ENCODE data around the gene GFM2.
"Not testable (repeated sequence)": the region's sequence is repeated elsewhere in the genome, so short reads cannot be mapped to it uniquely, and the experiment has no call there.

Gene GFM2

DNA sequence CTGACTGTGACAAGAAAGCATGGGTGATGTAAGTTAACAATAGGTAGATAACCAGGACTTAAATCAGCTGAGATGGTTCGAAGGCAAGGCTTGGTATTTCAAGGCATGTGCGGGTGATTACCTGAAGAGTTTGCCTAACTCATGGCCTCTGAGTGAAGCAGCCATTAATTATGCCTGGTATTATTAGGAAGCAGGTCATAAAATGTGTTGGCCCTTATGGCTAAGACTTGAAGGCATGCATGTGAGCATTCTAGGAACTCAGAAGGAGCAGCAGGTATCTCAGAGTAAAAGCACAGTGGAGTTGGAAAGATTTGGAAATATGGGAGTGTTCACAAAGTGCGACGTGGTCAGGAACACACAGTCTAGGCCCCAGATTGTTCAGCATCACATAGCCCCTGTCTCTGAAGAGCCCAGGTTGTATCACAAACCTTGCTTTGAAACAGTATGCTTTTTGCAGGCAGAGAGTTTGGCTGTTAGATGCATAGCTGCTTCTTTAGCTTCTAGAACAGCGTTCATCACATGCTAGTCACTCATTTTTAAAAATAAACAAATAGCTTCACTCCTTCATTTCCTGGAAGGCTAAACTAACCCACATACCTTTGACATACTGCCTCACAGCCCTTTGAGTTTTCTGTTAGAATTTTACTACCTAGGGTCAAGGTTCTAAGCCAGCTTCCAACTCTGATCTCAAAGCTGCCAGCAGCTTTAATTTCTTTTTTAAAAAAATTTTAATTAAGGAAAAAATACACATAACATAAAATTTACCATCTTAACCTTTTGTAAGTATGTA, 79.8 kb downstream of the GFM2 start:
- no peak for DNase-seq

DNA sequence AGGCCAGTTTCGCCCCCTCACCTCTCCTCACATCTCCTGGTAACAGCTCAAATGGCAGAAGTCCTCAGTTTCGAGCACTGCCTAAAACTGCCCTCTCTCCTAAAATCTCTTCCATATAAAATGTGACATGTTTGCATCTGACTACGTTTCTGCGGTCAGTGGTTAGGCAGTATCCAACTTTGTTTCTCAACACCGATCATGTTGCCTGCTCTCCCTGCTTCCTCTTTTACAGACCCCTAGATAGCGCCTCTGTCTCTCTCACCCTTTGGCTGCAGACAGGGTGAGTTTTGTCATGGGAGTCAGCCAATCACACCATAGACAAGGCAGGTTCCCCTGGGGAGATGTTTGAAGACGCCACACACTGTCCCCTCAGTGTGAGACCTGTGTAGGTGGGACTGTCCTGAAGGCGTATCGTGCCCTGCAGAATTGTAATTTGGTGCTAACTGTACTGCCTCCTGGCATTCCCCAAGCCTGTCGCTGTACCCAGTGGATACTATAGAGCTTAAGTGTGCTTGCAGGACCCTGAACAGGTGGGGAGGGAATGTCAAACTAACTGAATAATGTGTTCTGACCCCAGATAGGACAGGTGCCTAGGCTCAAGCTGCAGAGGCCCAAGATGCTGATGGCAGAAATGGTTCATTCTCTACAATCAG, 80.8 kb downstream of the GFM2 start:
- DNase-seq = peak; percentile 24

DNA sequence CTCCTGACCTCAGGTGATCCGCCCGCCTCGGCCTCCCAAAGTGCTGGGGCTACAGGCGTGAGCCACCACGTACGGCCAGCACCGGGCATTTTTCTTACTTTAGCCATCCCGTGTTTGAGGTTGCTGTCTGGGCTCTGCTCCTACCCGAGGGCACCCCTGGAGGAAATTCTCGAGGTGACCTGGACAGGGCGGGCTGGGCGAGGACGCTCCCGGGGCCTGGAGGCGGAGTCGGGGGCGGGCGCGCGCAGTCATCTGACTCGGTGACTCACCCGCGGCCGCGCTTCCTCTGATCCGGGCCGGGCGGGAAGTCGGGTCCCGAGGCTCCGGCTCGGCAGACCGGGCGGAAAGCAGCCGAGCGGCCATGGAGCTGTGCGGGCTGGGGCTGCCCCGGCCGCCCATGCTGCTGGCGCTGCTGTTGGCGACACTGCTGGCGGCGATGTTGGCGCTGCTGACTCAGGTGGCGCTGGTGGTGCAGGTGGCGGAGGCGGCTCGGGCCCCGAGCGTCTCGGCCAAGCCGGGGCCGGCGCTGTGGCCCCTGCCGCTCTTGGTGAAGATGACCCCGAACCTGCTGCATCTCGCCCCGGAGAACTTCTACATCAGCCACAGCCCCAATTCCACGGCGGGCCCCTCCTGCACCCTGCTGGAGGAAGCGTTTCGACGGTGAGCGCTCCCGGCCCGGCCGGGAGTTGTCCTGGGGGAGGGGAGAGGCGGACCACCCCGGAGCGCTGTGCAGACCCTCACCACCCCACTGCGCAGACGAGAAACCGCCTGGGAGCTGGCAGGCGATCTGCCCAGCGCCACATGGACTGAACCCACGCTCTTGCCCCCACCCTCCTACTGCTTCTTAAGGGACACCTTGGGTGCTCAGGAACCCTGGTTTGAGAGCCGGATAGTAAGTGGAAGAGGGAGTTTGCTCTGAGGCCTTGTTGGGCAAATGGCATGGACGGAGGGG, 81.7 kb downstream of the GFM2 start, which contains the start of gene HEXB:
Gene HEXB, plus strand, starts transcription at position 334 of the 952 bp plus-strand sequence. Its CDS starts 28 bp downstream, at position 362.
- peak; percentile 84 for DNase-seq

DNA sequence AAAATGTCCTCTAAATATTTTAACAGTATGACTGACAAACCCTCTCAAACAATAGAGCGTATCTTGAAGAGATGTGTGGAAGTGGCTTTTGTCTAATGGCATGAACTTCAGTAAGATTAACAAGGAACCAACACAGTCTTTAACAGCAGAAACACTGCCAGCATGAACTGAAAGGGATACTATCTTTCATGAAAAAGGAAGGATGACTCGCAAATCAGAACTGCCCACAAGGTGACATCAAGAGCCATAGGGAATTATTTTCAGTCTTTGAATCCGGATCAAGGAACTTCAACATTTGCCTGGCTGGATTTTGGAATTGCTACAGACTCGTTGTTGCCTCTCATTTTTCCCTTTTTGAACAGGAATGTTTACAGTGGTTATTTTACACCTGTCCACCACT, 87.0 kb downstream of the GFM2 start:
- DNase-seq = no peak

DNA sequence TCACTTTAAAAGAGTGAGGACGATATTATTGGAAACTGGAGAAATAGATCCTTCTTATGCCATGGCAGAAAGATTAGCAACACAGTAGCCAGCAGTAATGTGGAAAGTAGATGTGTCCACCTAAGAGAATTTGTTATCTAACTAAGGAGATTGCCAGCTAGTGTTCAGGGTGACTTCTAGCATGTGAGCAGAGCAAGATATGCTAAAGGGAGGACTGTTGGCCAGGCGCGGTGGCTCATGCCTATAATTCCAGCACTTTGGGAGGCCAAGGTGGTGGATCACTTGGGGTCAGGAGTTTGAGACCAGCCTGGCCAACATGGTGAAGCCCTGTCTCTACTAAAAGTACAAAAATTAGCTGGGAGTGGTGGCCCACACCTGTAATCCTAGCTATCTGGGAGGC, 87.6 kb downstream of the GFM2 start:
- not testable (repeated sequence) for DNase-seq

DNA sequence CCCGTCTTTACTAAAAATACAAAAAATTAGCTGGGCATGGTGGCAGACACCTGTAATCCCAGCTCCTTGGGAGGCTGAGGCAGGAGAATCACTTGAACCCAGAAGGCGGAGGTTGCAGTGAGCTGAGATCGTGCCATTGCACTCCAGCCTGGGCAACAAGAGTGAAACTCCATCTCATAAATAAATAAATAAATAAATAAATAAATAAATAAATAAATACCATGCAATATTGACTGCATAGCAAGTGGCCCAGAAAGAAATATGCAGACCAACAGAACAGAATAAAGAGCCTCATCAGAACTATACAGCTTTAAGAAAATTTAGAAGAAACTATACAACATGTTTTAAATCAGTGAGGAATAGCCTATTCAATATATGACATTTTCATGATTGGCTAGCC, 88.8 kb downstream of the GFM2 start:
- DNase-seq = not testable (repeated sequence)

DNA sequence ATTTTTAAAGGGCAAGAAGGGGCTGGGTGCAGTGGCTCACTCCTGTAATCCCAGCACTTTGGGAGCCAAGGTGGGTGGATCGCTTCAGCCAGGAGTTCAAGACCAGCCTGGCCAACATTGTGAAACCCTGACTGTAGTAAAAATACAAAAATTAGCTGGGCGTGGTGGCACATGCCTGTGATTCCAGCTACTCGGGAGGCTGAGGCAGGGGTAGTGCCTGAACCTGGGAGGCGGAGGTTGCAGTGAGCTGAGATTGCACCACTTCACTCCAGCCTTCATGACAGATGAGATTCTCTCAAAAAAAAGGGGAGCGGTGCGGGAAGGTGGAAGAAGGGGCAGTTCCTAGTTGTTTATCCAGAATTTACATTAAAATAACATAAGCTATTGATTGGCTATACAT, 90.5 kb downstream of the GFM2 start:
- DNase-seq = not testable (repeated sequence)

DNA sequence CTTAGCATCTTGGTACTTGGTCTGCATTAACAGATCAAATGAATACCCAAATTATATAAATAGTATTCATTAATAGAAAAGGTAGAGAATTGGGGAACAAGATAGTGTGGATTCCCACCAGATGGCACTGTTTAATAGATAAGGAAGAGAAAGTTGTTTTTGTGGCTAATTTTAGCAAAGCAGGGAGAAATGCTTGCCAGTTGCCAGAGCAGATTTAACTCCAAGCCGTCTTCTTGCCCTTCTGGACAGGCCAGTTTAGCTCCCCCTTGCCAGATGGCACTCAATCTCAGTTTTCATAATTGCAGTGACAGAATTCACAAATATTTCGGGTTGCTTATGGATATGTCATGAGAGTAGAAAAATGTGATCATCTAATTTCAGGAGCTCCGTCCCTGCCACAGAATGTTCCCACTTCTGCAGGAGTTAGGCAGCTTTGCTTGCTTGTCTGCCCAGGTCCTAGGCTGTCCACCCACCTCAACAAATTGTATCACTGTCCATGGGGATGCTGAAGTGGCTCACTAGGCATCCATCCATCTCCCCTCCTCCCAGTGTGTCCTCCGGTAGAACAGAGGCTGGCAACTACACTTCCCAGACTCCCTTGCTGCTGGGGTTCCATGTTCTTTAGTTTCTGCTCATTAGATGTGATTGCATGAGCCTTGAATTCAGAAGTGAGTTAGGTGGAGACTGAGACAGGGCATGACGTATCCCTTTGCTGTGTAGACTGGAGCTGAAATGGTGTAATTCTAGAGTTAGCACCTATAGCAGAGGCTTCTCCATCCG, 93.7 kb downstream of the GFM2 start:
- DNase-seq = peak; percentile 39

DNA sequence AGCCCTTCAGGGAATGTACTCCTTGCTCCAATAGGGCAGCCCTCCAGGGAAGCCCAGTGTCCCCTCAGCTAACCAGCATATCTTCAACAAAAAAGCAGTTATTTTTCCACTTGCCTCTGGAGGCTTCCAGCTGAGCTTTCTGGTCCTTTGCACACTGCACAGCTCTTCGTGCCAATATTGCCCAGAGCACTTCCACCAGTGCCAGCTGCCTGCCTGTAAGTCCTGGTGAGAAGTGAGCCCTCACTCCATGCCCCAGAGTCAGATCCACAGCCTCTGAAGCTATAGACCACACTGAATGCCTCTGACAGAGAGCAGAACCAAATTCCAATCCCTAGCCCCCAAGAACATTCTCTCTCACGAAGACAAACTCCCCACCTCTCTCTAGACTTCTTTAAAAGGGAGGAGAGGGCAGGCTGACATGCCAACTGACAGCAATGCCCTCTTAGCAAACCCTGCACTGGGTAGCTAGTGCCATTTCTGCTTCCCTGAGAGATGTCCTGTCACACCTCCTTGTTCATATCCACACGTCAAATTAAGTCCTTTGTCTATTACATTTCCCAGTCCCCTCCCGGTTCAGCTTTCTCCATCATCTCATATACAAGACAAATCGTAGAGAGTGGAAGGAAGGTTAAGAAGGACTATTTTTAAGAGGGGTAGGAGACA, 94.6 kb downstream of the GFM2 start:
- no peak for DNase-seq

Measured in CD4-positive, alpha-beta T cell treated with Interleukin-17A for 1 hour (primary cell).